GM12864 (cell line): ENCODE data around the gene ECI1.
A peak's percentile ranks its signal among the peaks of the same experiment; 100 is the strongest.

ENCODE experiments used
- DNase-seq: peaks from one replicate; pipeline ENCODE4 v3.0.0-alpha.2; 2011; ENCODE audit warnings: low read depth
- H3K4me3 ChIP-seq: 2 replicates; pipeline ENCODE4 v1.5.1; 2011; ENCODE audit warnings: mild to moderate bottlenecking, low read depth, low read length, control low read depth
- CTCF ChIP-seq: IDR thresholded peaks from 2 replicates; pipeline ENCODE4 v1.5.1; 2011; ENCODE audit warnings: low read depth, mild to moderate bottlenecking, moderate library complexity, low read length, control low read depth, inconsistent platforms; ENCODE audit errors: missing control alignments

ECI1 gene

DNA sequence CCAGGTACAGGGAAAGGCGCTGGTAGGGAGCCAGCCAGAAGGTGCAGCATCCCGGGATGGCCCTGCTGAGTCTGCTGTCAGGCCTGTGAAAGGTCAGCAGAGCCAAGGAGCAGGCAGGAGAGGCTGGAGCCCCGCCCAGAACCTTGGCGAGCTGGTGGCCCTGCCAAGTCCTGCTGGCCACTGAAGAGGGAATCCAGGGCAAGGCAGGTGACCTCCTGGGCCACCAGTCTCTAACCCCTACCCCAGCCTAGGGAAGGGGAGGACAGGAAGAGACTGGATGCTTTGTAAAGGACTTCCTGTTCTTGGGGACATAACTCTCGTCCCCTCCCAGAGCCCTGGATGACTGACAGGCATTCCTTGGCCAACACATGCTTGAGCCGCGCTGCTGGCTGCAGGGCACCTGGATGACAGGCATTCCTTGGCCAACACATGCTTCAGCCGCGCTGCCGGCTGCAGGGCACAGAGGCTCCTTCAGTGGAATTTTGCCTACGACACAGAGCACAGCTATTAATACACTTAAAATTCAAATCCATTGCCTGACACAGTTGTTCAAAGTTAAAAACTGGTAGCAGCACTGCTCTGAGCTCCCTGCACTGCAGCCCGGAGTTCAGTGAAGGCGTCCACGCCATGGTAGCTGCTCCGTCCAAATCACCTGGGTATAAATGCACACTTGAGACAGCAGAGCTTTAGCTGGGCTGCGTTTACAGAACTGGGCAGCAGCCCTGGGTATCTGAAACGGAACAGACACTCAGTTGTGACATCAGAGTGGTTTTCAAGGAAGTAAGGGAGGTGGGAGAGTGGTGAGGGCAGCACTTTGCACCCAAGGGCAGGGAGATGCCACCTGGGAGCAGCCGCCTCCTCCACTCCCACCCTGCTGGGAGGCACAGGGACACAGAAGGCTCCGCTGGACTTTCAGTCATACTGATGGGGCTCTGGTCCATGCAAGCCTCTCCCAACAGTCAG, 38.7 kb downstream of the ECI1 start:
- TF ChIP-seq CTCF: no peak
- peak overlapping the region; percentile 98 for H3K4me3 ChIP-seq
- DNase-seq: no peak

DNA sequence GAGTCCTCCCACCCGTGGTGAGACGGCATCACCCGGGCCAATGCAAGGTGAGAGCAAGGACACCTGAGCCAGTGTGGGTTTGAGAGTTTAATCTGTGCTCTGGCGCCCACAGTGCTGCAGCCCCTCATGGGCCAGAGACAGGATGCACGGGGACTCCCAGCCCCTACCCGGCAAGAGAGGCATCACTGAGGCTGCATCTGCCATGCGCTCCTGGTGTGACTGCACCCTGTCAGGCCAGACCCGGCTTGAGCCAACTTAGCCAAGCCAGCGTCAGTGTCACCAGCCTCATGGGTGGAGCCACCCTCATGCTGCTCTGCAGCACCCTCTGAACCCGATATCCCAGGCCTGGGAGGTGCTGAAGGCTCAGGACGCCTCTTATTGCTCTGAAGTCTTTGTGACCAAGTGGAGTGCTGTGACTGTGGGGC, 39.5 kb downstream of the ECI1 start:
- no peak for DNase-seq
- no peak for TF ChIP-seq CTCF
- H3K4me3 ChIP-seq: no peak overlapping the region

DNA sequence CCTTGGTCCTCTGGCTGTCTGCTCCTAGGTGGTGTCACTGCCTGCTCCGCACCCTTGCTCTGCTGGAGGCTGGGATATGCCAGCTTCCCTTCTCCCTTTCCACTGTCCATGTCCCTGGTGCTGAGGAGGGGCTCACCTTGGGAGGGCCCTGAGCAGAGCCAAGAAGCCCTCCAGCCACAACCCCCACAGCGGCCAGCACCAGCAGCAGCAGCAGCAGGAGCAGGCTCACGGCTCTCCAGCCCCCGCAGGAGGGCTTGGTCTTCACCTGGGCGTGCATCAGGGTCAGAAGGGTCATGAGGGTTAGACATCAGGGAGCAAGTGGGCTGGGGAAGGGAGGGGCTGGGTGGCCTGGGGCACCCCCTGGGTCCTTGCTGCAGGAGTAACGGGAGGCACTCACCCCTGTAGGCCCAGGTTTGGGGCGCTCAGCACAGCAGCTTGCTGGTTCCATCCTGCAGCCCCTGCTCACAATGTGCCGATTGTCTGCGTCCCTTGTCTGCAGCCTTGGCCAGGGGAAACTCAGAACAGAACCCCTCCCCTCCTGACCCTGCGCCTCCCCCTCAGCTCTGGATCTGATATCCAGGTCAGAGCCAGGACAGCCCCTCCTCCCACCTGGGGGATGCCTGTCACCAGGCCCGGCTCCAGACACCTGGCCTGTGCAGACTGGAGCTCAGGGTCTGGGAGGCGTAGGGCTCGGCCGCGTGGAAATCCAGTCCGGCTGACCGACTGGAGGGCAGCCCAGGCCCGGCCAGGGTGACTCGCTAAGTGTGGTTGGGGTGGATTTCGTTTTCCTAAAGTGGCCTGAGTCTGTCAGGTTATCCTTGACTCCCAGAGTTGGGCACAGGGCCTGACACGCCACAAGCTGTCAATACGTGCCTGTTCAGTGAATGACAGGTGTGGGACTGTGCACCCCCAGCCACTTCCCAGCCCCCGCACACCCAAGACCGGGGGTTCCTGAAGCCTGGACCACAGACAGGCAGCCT, 40.7 kb downstream of the ECI1 start, which contains the start of gene BRICD5:
Gene BRICD5 (minus strand): TSS at position 478 of the 980 bp plus-strand sequence. CDS start 30 bp downstream, at position 448.
- no peak for TF ChIP-seq CTCF
- no peak for DNase-seq
- H3K4me3 ChIP-seq: no peak within 1 kb of the TSS

DNA sequence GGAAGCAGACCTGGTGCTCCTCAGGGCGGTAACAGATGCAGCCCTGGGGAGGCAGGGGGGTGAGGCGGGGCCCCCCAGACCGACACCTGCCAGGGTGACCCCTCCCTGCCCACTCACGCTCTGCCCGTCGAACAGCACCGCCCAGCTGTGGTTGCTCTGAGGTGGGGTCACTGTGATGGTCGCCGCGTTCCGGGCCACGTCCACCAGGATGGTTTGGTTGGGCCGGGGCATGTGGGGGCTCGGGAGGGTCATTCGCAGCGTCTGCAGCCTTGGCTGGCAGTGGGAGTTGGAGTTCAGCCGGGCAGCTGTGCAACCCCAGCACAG, 41.4 kb downstream of the ECI1 start:
- DNase-seq: no peak
- TF ChIP-seq CTCF: no peak
- no peak overlapping the region for H3K4me3 ChIP-seq

GRCh38 chr16:2209258-2210008, 42.0 kb downstream of the ECI1 start:
- H3K4me3 ChIP-seq: no peak overlapping the region
- TF ChIP-seq CTCF: no peak
- DNase-seq: no peak

GRCh38 chr16:2208772-2209171, 42.6 kb downstream of the ECI1 start:
- no peak for DNase-seq
- TF ChIP-seq CTCF: no peak
- H3K4me3 ChIP-seq: no peak overlapping the region
